Measurements from ENCODE around the gene CCNJ.

Gene CCNJ

GRCh38 chr10:96089670-96090462, 46.5 kb downstream of the CCNJ start (continued):
- TF ChIP-seq MYNN (tag by site-specific recombination; IDR thresholded peaks at IDR 0.05; ENCODE audit: borderline replicate concordance) (no peak), HOXC10 (CRISPR knock-in tag; IDR thresholded peaks at IDR 0.05) (no peak), ZBTB26 (tag by site-specific recombination; optimal IDR thresholded peaks at IDR 0.05) (peak; percentile 39), ZNF214 (tag by site-specific recombination; IDR thresholded peaks at IDR 0.05; ENCODE audit: borderline replicate concordance) (no peak), ZEB2 (tag by site-specific recombination; IDR thresholded peaks at IDR 0.05) (peak; percentile 86), PRDM4 (tag by site-specific recombination; IDR thresholded peaks at IDR 0.05) (0 out of 2 replicates have a peak, but pooled peaks have one; percentile 8), ELK4 (IDR thresholded peaks at IDR 0.05; ENCODE audit: borderline replicate concordance, low read depth, low read length) (peak; percentile 68), ZNF2 (tag by site-specific recombination; IDR thresholded peaks at IDR 0.05) (peak; percentile 88), ZNF335 (tag by site-specific recombination; conservative IDR thresholded peaks at IDR 0.05) (peak; percentile 97), ZIC2 (tag by site-specific recombination; IDR thresholded peaks at IDR 0.05) (peak; percentile 31), ZNF704 (tag by site-specific recombination; IDR thresholded peaks at IDR 0.05) (no peak), ZNF26 (tag by site-specific recombination; IDR thresholded peaks at IDR 0.05) (no peak), ZBTB6 (tag by site-specific recombination; IDR thresholded peaks at IDR 0.05) (peak; percentile 96), ZFP3 (tag by site-specific recombination; IDR thresholded peaks at IDR 0.05; ENCODE audit: low read depth) (no peak), ZBTB17 (tag by site-specific recombination; IDR thresholded peaks at IDR 0.05) (peak; percentile 96), ZSCAN23 (tag by site-specific recombination; IDR thresholded peaks at IDR 0.05) (peak; percentile 61; the same call in 1 of the 2 replicates), ZNF561 (tag by site-specific recombination; IDR thresholded peaks at IDR 0.05; ENCODE audit: borderline replicate concordance) (peak; percentile 90), SETDB1 (IDR thresholded peaks at IDR 0.05; ENCODE audit: insufficient read length, low read length) (peak; percentile 71), ZNF747 (tag by site-specific recombination; IDR thresholded peaks at IDR 0.05) (no peak), ZNF518A (tag by site-specific recombination; conservative IDR thresholded peaks at IDR 0.05; ENCODE audit: low read depth) (peak; percentile 100), PATZ1 (tag by site-specific recombination; IDR thresholded peaks at IDR 0.05) (peak; percentile 78), GLIS2 (tag by site-specific recombination; IDR thresholded peaks at IDR 0.05) (peak; percentile 46; the same call in 1 of the 2 replicates)
